Glomerular endothelial cell (primary cell): ENCODE data around the gene TREH. TPM values are rescaled to one million over a fixed set of nuclear protein-coding genes. Genes with fewer than 3 reads are reported as not detected.

Source experiments
- DNase-seq: peaks from one replicate; pipeline ENCODE4 v3.0.0-alpha.2; 2011; ENCODE audit warnings: low read depth, low spot score; ENCODE audit errors: extremely low read depth
- total RNA-seq: library from RNA; depleted of rRNA; stranded (reverse); fragments of >200 nt; gene quantifications from 2 replicates; pipeline ENCODE4 v1.2.3, GENCODE V29; 2015

The TREH gene
- total RNA-seq, 1 donor from 2014 or later, result not detected

- DNase-seq, result no peak
These were observed 27.6 kb downstream of the TREH start for GRCh38 chr11:118651820-118652219.

DNA sequence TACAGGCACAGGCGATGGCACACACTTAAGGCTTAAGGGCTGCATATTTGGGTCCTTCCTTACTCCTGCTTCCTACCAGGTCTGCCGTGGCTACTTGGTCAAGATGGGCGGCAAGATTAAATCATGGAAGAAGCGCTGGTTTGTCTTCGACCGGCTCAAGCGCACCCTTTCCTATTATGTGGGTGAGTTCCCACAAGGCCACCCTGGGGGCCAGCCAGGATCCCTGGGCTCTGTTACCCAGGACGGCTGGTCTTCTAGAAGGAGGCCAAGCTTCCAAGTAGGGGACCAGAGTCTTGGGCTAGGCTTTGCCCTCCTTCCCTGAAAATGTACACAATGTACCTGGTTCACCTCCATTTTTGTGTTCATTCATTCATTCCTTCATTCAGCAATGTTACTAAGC is 29.1 kb downstream of the TREH start:
- no peak for DNase-seq

DNA sequence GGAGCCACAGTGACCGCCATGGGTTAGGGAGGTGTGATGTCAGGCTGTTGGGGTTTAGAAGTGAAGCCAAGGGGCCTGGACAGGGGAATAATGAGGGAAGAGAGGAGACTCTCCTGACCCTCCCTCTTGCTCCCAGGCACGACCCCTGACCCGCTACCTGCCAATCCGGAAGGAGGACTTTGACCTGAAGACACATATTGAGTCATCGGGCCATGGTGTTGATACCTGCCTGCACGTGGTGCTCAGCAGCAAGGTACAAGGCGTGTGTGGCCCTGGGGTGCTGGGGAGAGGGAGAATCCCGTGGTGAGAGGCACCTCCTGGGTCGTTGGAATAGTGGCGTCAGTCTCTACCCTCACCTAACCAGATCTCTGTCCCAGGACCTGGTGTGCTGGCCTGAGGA is 29.5 kb downstream of the TREH start:
- DNase-seq, result no peak

DNA sequence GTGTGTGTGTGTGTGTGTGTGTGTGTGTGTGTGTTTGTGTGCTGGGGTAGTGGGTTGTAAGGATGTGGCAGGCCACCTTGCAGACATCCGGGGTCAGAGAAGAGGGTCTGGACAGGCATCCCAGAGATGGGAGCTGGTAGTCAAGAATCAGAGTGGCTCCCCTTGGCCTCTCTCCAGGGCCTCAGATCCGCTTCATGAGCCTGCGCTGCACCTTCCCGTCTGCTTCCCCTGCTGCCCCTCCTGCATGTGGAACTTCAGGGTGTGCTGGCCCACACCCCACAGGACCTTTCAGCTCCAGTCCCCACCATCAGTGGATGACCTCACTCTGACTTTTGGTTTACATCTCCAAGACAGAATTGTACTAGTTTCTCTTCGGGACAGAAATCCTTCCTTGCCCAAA is 31.2 kb downstream of the TREH start:
- no peak for DNase-seq

DNA sequence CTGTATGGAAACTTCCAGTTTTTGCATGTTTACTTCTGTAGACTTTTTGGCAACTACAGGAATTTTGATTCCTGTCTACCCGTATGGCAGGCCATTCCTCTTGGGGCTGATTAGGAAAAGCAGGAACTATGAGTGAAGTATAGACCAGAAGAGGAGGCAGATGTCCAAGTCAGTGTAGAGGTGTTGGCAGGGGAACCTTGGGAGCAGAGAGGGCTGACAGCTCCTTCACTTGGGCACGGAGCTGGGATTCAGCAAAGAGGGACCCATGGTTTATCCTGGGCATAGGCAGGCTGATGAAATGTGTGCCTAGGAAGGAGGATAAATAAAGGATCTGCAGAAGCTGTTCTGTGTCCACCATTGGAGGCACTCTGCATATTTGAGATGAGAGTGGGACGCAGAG is 33.1 kb downstream of the TREH start:
- DNase-seq, result no peak

DNA sequence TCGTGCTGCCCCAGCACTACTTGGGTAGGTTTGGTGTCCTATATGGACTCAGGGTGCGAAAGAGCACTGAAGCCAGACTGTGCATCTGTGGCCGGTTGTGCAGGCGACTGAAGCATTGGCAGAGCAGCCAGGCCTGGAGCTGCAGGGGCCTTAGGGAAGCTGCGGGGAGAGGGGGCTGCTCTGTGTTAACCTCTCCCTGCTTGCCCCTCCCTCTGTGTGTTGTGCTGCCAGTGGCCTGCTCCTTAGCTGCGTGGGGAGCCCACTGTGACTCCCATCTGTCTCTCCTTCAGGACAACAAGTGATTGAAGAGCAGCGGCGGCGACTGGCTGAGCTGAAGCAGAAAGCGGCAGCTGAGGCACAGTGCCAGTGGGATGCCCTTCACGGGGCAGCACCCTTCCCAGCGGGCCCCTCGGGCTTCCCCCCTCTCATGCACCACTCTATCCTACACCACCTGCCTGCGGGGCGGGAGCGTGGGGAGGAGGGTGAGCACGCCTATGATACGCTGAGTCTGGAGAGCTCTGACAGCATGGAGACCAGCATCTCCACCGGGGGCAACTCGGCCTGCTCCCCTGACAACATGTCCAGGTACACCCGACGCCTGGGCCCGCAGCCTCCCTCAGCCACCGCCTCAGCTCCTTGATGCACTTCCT is 34.3 kb downstream of the TREH start:
- DNase-seq, result no peak

DNA sequence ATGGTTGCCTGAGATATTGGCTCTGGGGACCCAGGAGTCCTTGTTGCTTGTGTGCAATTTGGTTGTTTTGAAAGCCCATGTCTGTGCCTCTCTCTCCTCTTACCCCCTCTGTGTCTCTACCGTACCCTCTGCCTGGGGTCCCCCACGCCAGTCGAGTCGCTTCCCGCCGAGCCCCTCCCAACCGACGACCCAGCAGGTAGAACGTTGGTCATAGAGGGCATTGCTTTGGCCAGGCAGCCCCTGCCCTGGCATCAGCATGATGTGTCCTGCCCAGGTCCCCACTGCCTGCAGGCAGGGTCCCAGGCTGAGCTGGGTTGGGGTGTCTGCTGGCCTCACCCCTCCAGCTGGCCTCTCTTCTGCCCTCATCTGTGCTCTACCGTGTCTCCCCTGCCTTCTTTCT is 35.0 kb downstream of the TREH start:
- no peak for DNase-seq

DNA sequence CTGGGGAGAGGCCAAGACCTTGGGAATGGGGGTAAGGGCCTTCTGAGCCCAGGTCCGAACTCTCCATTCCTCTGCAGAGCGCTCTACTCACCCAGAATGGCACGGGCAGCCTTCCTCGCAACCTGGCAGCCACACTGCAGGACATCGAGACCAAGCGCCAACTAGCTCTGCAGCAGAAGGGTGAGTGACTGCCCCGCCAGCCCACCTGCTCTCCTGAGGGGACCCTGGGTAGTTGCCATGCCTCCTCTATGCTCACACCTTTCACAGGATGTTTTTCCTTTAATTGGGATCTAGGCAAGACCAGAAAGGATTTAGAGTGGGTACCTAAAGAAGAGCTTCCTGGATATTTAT is 35.5 kb downstream of the TREH start:
- DNase-seq, result no peak

DNA sequence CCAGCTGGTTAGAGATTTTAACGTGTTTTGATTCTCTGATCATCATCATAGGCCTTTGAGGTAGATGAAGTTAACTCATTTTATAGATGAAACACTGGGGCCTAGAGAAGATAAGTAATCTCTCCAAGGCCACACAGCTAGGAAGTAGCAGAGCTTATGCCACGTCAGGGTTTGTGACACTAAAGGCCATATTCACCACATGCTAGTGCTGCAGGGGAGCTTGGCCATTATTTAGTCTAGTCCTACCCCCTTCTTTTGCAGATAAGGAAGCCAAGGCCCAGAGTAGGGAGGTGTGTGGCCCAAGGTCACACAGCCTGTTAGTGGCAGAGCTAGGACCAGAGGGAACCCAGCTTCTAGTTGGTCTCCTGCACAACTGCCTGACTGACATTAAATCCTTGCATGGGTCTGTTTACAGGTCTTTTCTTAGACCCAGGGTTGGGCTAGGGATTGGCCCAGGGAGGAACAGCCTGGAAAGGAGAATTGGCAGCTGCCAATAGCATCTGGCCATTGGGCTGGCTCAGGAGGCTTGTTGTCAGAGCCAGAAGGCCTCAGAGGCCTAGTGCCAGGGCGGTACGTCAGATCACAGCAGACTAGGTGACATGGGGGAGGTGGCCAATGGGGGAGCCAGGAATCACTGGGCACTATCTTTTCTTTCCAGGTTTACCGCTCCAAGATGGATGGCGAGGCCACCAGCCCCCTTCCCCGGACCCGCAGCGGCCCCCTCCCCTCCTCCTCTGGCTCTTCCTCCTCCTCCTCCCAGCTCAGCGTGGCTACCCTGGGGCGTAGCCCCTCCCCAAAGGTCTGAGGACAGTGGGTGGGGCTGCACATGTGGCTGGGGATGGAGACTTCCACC is 36.1 kb downstream of the TREH start:
- no peak for DNase-seq

DNA sequence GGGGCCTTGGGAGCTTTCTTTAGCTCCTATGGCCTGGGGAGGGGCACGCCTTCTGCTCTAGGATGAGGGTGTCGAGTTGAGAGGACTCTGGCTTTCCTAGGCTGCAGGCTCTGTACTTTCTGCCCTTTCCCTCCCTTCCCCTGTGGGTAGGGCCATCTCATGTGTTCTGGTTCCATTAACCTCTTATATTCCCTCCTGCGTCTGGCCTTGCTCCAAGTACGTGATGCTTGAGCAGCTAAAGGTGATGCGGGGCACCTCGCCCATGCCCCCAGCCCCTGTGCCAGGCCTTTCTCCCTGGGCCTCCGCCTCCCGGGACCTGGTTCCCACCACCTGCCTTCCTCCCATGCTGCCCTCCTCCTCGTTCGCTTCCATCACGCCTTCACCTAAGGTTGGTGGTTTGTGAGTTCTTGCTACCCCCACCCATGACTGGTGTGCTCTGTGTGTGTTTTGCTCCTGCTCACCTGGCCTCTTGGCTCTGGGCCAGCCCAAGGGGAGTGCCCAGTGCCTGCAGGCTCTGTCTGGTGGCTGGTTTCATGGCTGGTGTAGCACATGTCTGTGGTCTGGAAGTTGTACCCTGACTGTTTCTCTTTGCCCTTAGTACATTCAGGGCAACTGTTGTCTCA is 37.9 kb downstream of the TREH start:
- no peak for DNase-seq

DNA sequence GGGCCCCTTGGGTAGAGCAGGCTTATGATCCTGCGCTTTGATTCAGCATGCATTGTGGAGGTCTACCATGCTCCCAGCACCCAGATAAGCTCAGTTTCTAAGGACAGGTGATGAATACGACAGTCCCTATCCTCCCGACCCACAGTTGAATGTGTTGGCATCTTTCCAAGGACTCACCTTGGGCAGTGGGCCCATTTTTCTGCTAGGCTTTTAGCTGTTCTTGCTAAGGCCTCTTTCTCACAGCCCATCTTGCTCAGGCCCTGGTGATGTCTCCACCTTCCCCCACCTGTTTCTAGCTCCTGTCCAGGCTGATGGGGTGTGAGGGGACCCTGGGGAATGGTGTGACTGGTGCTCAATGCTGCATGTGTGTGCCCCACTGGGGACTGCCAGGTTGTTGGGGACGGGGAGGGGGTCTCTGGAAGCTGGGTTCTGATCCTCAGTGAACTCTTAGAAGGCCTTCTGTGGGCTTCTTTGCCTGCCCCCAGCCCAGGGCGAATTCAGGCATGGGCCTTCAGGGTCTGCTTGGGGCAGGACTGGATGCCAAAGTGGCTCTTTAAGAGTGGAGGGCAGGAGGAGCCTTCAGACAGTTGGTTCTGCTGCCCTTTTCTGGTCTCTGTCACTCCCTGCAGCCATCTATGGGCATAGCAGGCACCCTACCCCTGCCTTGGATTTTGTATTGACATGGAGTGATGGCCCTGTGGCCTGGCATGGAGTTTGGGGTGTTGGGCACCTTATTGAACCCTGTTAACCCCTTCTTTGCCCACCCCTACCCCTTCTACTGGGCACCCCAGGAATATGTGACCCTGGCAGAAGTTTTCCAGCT is 38.9 kb downstream of the TREH start:
- DNase-seq, result no peak

DNA sequence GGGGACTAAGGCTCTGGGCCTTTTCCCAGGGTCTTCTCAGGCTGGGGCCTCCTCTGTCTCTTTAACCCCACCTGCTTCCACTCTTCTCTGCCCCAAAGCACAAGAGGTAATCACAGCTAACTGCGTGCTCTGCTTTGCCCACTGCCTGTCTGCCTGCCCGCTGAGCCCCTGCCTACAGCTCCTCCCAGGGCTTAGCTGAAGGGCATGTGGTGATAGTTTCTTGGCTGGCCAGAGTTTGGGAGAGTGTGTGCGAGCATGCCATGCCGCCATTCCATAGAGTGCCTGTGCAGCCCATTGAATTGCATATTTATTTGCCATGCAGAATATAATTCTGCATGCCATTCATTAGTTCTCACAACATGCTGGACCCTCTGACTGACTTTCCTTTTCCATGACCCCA is 39.6 kb downstream of the TREH start:
- no peak for DNase-seq

DNA sequence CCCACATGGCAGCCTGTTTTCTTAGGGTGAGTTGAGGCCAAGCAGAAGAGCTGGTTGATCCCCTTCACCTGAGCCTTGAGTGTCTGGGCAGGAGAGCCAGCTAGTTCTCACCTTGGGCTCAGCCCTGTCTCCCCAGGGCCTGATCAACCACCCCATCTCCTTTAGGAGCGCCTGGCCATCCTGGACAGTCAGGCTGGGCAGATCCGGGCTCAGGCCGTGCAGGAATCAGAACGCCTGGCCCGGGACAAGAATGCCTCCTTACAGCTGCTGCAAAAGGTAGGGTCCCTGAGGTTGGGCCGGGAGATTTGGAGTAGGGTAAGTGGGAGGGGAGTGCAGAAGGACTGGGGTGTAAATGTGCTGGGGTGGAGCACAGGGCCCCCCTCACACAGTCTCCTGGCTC is 40.7 kb downstream of the TREH start:
- DNase-seq, result no peak

DNA sequence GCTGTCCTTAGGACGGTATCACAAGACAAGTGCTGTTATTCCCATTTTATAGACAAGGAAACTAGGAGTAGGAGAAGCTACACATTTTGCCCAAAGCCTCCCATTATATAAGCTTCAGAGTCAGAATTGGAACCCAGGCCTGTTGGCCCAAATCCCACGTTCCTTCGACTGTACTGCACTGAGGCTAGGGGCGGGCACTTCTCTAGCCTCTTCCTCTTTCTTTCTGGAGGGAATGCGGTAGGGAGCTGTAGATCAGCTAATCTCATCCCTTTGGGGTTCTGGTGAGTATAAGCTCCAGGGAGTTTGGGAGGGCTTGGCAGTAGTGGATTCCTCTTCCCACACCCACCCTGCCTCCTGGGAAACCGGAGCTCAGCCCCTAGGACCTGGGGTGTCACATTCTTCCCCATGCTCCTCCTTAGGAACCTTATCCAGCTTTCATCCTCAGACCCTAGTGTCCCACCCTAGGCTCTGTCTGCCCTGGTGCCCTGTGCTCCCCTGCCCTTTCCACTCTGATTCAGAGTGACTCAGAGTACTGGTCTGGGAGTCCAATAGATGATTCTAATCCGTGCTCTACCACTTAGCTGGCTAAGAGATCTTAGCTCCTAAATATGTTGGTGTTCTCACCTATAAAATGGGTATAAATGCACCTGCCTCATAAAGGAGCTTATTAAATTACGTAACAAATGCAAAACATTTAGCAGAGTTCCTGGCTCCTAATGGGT is 42.7 kb downstream of the TREH start:
- DNase-seq, result no peak

DNA sequence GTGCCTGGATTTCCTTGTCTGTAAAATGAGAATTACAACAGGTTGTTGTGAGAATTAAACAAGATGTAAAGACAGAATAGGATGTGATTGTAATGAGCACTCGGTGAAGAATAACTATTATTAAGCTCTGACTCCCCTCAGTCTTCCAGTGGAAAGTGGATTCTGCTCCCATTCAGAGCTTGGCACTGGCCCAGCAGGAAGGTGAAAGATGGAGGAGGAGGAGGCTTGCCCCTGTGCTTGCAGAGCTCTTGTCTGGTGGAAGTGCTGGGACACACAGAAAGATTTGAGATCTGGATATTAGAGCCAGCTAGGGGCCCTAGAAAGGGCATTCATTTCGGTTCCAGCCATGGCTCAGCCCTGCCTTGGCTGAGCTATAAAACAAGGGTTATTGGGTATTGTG is 43.8 kb downstream of the TREH start:
- DNase-seq, result no peak

- no peak for DNase-seq
These were observed 44.2 kb downstream of the TREH start for GRCh38 chr11:118635237-118635591.

DNA sequence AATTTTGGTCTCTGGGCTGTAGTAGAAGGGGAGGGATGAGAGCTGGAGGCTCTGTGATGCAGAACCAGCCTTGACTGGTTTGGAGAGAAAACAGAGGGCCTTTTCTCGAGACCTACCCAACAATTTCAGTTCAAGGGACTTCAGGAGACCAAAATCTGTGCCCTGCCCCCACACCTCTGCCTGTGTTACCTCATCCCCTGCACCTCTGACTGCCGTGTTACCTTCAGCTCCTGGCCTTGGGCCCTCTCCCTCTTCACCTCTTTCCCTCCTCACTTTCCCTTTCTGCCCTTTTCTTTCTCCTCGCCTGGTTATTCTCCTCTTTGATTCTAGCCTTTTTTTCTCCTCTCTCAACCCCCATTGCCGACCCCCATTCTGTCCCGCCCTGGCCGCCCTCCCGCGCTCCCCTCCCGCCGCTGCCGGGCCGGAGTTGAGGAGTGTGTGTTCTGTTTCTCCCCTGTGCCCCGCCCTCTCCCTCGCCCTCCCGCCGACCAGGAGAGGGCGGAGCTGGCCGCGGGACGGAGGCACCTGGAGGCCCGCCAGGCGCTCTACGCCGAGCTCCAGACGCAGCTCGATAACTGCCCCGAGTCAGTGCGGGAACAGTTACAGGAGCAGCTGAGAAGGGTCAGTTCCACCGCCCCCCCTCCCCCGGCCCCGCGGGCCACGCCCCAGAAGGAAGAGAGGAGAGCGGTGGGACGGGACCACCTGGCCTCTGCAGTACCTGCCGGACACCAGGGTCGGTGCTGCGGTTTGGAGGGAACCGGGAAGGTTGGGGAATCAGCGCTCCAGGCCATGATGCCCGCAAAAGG is 44.8 kb downstream of the TREH start:
- DNase-seq, result no peak

- DNase-seq, result no peak
These were observed 45.5 kb downstream of the TREH start for GRCh38 chr11:118633979-118634378.

- no peak for DNase-seq
These were observed 46.1 kb downstream of the TREH start for GRCh38 chr11:118633319-118633690.
